Testis (tissue), 3 donors: ENCODE measurements around the gene NMNAT3. TPM values are rescaled to one million over a fixed set of nuclear protein-coding genes. Genes with fewer than 3 reads are reported as not detected.

ENCODE experiments used
- DNase-seq: peaks from one replicate; pipeline ENCODE4 v3.0.0-alpha.2; 2019
- H3K27ac ChIP-seq, 2 donors: fragments of 200-600 bp; sonication (generic); one replicate each; pipeline ENCODE4 v1.5.1; 2019
- H3K27me3 ChIP-seq: fragments of 200-600 bp; sonication (generic); one replicate; pipeline ENCODE4 v1.5.1; 2019
- H3K36me3 ChIP-seq: fragments of 200-600 bp; sonication (generic); one replicate; pipeline ENCODE4 v1.5.1; 2017; ENCODE audit warnings: low read depth; ENCODE audit errors: missing control alignments
- H3K4me1 ChIP-seq: fragments of 200-600 bp; sonication (generic); one replicate; pipeline ENCODE4 v1.5.1; 2019
- H3K4me3 ChIP-seq, 2 donors: fragments of 200-600 bp; sonication (generic); one replicate each; pipeline ENCODE4 v1.5.1; 2017 to 2019
- H3K9me3 ChIP-seq: fragments of 200-600 bp; sonication (generic); one replicate; pipeline ENCODE4 v1.5.1; 2017
- POLR2A ChIP-seq: fragments of 450-650 bp; IDR thresholded peaks from one replicate; pipeline ENCODE4 v1.6.1; 2017; ENCODE audit warnings: antibody characterized with exemption, mild to moderate bottlenecking, moderate library complexity
- WGBS, 2 donors: methylation state at CpG; one replicate each; pipeline ENCODE4 v1.1.5; 2018; 5-methylcytosine and 5-hydroxymethylcytosine counted together
- intact Hi-C: fragments of 100-400 bp; cut with DNase I; formaldehyde crosslinking; loops from one replicate; pipeline ENCODE4 v1.15.1; 2023; ENCODE audit warnings: low total_unique reads
- polyA plus RNA-seq: library from polyadenylated mRNA; stranded (reverse); fragments of 350-450 nt; fragmentation: Illumina TruSeq; extraction: RNeasy Lipid Tissue Mini Kit (QIAGEN cat#74804); gene quantifications from one replicate; pipeline ENCODE4 v1.2.3, GENCODE V29; 2014; ENCODE audit warnings: low read depth, low replicate concordance; ENCODE audit not compliant: insufficient read depth
- total RNA-seq, 2 donors: library from RNA; depleted of rRNA; stranded (reverse); fragments of >200 nt; gene quantifications; one replicate each; pipeline ENCODE4 v1.2.3, GENCODE V29; 2016
- TF ChIP-seq, protein P1 (sequence below), 3 experiments: fragments of 450-650 bp in 2 of 3; fragments of 200-600 bp in 1 of 3; sonication (generic) in 1 of 3; IDR thresholded peaks; one replicate each; pipeline ENCODE4 v1.5.1; 2016 to 2019; ENCODE audit warnings: antibody characterized with exemption in 3 of 3, mild to moderate bottlenecking in 2 of 3, moderate library complexity in 1 of 3

The NMNAT3 gene
- total and polyA plus RNA-seq, 3 donors from 2014 or later: 21.1 to 76.5 (median 23.9) TPM

DNA sequence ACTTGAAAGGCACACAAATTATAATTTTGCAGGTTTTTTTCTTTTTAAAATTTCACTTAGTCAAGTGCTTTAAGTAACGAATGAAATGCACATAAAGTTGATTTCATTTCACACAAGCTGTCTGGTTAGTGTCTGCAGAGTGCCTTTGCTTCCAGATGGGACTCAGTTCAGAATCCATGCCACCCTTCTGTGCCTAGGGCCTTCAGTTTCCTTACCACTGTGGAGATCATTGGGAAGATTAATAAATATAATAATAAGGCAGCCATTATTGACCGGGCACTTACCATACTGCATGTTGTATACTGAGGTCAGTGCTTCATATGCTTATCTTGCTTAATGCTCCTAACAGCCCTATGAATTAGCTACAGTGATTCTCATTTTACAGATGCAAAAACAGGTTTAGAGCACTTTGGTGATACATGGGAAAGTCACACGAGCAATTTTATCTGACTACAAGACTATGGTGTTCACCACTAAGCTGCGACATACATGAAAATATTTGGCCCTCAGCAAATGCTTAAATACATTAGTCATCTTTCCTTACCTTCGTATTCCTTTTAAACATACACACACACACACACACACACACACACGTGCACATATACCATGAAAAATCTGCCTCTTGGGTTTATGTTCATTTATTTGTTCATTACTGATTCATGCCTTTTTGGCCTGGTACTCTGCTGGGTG is 3.1 kb downstream of the NMNAT3 start:
- DNase-seq: no peak
- H3K4me3 ChIP-seq: no peak overlapping the region
- TF ChIP-seq, protein P1, sequence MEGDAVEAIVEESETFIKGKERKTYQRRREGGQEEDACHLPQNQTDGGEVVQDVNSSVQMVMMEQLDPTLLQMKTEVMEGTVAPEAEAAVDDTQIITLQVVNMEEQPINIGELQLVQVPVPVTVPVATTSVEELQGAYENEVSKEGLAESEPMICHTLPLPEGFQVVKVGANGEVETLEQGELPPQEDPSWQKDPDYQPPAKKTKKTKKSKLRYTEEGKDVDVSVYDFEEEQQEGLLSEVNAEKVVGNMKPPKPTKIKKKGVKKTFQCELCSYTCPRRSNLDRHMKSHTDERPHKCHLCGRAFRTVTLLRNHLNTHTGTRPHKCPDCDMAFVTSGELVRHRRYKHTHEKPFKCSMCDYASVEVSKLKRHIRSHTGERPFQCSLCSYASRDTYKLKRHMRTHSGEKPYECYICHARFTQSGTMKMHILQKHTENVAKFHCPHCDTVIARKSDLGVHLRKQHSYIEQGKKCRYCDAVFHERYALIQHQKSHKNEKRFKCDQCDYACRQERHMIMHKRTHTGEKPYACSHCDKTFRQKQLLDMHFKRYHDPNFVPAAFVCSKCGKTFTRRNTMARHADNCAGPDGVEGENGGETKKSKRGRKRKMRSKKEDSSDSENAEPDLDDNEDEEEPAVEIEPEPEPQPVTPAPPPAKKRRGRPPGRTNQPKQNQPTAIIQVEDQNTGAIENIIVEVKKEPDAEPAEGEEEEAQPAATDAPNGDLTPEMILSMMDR (IDR thresholded peaks at IDR 0.05): no peak
- TF ChIP-seq POLR2A: no peak
- H3K27ac ChIP-seq: no peak overlapping the region
- 90% methylated on average over 6 of the region's 6 CpGs for WGBS, 2 donors
- no peaks in the 10 kb centered on the region for H3K9me3 ChIP-seq
- no peaks in the 10 kb centered on the region for H3K36me3 ChIP-seq
- peaks cover 5% of the 10 kb centered on the region for H3K4me1 ChIP-seq
- H3K27me3 ChIP-seq: no peaks in the 10 kb centered on the region
- intact Hi-C loops: no loop called here

DNA sequence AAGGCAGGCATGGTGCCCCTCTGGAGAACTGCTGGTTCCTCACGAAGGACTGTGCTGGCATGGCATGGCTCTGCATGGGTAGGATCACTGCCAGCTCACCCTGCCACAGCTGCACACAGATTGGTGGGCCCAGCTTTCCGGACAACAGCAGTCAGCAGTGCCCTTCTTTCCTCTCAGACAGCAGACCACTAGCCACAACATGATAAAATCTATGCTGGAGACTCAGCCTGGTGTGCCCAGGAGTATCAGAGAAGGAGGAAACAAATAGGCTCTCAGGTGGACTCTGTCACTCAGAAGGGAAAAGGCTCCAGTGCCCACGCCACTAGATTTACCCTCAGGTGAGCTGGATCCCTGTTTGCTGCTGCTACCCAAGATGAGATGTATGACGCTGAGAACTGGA is 4.9 kb downstream of the NMNAT3 start:
- intact Hi-C loops: no loop called here
- peaks cover 5% of the 10 kb centered on the region for H3K4me1 ChIP-seq
- TF ChIP-seq POLR2A: no peak
- TF ChIP-seq, protein P1 (IDR thresholded peaks at IDR 0.05): no peak
- H3K4me3 ChIP-seq: no peak overlapping the region
- H3K27me3 ChIP-seq: no peaks in the 10 kb centered on the region
- 87 to 92% methylated on average over 4 of the region's 4 CpGs for WGBS, 2 donors
- H3K9me3 ChIP-seq: no peaks in the 10 kb centered on the region
- no peak overlapping the region for H3K27ac ChIP-seq
- no peak for DNase-seq
- no peaks in the 10 kb centered on the region for H3K36me3 ChIP-seq

DNA sequence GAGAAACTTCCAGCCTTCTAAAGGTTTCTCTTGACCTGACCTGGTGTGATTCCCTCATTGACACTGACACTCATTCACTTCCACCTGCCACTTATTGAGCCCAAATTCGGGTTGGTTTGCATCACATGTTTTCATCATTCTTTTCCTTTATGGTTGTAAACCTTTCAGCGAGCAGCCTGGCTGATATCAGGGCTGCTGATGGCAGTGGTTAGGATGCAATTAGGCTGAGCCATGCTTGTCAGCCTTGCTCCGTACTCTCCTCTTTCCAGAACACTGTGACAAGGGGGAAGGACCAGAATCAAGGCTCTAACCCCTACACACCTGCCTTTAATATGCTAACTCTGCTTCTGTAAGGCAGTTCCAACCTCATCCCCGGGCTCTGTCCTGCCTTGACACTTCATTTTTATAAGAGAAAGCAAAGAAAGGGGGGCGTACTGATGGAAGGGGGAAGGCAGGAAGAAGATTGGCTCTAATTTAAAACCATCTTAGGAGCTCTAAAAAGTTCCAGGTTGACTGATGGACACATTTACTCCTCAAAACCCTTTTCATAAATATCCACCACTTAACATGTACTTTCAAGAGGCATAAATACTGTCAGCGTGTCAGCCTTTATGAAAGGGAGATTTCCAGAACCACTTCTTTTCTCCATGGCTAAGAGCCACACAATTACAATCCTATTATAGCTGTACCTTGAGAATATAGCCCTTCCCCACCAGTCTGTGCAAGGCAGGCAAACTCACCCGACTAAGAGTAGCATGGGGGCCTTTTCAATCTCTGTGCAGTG is 5.7 kb downstream of the NMNAT3 start:
- Histone ChIP-seq H3K4me1 (peaks cover 2% of the 10 kb centered on the region), H3K4me3 (no peak overlapping the region), H3K36me3 (no peaks in the 10 kb centered on the region), H3K27ac (no peak overlapping the region), H3K27me3 (no peaks in the 10 kb centered on the region), H3K9me3 (no peaks in the 10 kb centered on the region)
- no peak for DNase-seq
- intact Hi-C loops: no loop called here
- WGBS, 2 donors: 79 to 86% methylated on average over 7 of the region's 7 CpGs
- no peak for TF ChIP-seq POLR2A
- TF ChIP-seq, protein P1 (IDR thresholded peaks at IDR 0.05): no peak

DNA sequence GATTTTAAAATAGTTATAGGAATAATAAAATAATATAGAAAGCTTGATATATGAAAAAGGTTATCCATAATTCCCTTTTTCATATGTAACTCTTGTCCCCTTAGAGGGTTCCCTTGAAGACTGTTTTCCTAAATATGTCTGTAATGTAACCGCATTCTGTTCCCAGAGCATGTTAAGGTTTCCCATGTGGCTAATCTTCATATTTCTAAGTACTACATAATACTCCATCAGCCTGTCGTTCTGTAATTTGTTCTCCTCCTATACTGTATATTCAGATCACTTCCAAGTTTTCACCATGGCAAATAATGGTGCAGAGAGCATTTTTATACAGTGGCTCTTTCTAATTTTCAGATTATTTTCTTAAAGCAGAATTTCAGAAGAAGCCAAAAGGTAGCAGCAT is 6.7 kb downstream of the NMNAT3 start:
- Histone ChIP-seq H3K9me3 (no peaks in the 10 kb centered on the region), H3K4me3 (no peak overlapping the region), H3K4me1 (no peaks in the 10 kb centered on the region), H3K27me3 (no peaks in the 10 kb centered on the region), H3K27ac (no peak overlapping the region), H3K36me3 (no peaks in the 10 kb centered on the region)
- WGBS, 2 donors: 74 to 90% methylated on average over 2 of the region's 2 CpGs
- TF ChIP-seq, protein P1 (IDR thresholded peaks at IDR 0.05): no peak
- TF ChIP-seq POLR2A: no peak
- intact Hi-C loops: no loop called here
- no peak for DNase-seq
